ENCODE data around the gene SCN1B.

SCN1B gene

DNA sequence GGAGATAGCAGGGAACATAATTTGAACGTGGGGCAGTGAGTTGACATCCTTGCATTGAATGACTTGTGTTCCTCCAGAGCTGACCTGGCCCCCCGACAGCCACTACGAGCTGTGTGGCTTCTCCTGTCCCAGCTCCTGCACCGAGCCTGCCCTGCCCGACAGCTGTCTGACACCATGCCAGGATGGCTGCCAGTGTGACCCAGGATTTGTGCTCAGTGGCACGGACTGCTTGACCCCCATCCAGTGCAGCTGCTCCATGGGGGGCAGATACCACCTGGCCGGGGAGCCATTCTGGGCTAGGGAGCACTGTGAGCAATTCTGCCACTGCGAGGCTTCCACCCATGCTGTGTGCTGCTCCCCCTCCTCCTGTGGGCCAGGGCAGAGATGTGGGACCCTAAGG is 56.2 kb downstream of the SCN1B start:
- TF ChIP-seq, protein P1, sequence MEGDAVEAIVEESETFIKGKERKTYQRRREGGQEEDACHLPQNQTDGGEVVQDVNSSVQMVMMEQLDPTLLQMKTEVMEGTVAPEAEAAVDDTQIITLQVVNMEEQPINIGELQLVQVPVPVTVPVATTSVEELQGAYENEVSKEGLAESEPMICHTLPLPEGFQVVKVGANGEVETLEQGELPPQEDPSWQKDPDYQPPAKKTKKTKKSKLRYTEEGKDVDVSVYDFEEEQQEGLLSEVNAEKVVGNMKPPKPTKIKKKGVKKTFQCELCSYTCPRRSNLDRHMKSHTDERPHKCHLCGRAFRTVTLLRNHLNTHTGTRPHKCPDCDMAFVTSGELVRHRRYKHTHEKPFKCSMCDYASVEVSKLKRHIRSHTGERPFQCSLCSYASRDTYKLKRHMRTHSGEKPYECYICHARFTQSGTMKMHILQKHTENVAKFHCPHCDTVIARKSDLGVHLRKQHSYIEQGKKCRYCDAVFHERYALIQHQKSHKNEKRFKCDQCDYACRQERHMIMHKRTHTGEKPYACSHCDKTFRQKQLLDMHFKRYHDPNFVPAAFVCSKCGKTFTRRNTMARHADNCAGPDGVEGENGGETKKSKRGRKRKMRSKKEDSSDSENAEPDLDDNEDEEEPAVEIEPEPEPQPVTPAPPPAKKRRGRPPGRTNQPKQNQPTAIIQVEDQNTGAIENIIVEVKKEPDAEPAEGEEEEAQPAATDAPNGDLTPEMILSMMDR (IDR thresholded peaks at IDR 0.05; ENCODE audit: unreplicated experiment in 3 of 3): no peak
- Mint-ChIP-seq H3K27me3 (ENCODE audit: low read depth) (peaks cover 14% of the 10 kb centered on the region), H3K9me3 (peaks cover 3% of the 10 kb centered on the region), H3K4me1 (no peaks in the 10 kb centered on the region), H3K36me3 (ENCODE audit: low read depth) (no peaks in the 10 kb centered on the region), H3K4me3 (no peak overlapping the region), H3K27ac (no peak overlapping the region)

DNA sequence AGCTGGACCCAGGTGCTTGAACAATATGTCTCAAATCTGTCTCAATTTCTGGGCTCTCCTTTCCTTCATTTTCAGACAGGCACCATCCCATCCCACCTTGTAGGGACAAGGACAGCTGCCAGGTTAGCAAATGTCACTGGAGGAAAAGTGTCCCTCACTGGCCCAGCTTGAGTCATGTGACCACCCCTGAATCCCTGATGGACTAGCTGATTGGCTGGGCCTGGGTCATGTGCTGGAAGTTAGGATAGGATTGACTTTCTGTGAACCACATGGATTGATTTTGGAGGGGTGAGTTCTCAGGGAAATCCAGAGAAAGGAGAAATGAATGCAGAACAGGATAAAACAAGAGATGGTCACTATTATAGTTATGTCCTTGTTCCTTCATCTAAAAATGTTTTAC is 57.1 kb downstream of the SCN1B start:
- Mint-ChIP-seq H3K27me3 (ENCODE audit: low read depth) (peaks cover 18% of the 10 kb centered on the region), H3K4me1 (no peaks in the 10 kb centered on the region), H3K27ac (no peak overlapping the region), H3K9me3 (peaks cover 3% of the 10 kb centered on the region), H3K36me3 (ENCODE audit: low read depth) (no peaks in the 10 kb centered on the region), H3K4me3 (no peak overlapping the region)
- TF ChIP-seq, protein P1 (IDR thresholded peaks at IDR 0.05; ENCODE audit: unreplicated experiment in 3 of 3): no peak

- TF ChIP-seq, protein P1 (IDR thresholded peaks at IDR 0.05; ENCODE audit: unreplicated experiment in 3 of 3): no peak
- Mint-ChIP-seq H3K4me3 (no peak overlapping the region), H3K9me3 (no peaks in the 10 kb centered on the region), H3K27me3 (ENCODE audit: low read depth) (peaks cover 18% of the 10 kb centered on the region), H3K4me1 (no peaks in the 10 kb centered on the region), H3K36me3 (ENCODE audit: low read depth) (no peaks in the 10 kb centered on the region), H3K27ac (no peak overlapping the region)
These were observed 58.1 kb downstream of the SCN1B start for GRCh38 chr19:35088131-35088913.

DNA sequence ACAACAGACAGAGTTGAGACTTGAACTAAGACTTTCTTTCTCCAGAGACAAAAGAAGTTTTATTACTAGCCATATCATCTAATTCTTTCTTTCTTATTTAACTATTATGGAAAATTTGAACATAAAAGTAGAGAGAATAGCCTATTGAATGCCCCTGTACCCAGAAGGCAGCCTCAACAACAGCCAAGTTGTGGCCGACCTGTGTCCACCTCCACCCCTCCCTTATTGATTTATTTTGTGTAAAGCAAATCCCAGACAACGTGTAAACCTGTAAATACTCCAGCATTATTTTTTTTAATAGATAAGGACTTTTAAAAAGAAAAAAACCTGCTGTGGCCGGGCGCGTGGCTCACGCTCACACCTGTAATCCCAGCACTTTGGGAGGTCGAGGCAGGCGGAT is 59.3 kb downstream of the SCN1B start:
- no peak overlapping the region for H3K27ac Mint-ChIP-seq
- H3K4me1 Mint-ChIP-seq: no peaks in the 10 kb centered on the region
- H3K9me3 Mint-ChIP-seq: no peaks in the 10 kb centered on the region
- peaks cover 18% of the 10 kb centered on the region for H3K27me3 Mint-ChIP-seq (ENCODE audit: low read depth)
- TF ChIP-seq, protein P1 (IDR thresholded peaks at IDR 0.05; ENCODE audit: unreplicated experiment in 3 of 3): no peak
- H3K4me3 Mint-ChIP-seq: no peak overlapping the region
- no peaks in the 10 kb centered on the region for H3K36me3 Mint-ChIP-seq (ENCODE audit: low read depth)

Data from nephron (organoid).